H9 (cell line): ENCODE results near the gene CCNQ. TPM values are rescaled to one million over a fixed set of nuclear protein-coding genes. Genes with fewer than 3 reads are reported as not detected.

ENCODE experiments used
- DNase-seq: peaks from one replicate; pipeline ENCODE4 v3.0.0-alpha.2; 2017
- H2AFZ ChIP-seq: one replicate; pipeline ENCODE4 v1.6.1; 2013; ENCODE audit warnings: mild to moderate bottlenecking, low read length, control low read depth, moderate library complexity
- H2AK5ac ChIP-seq: 2 replicates; pipeline ENCODE4 v1.6.1; 2013; ENCODE audit warnings: low read length, control low read depth, mixed read lengths; ENCODE audit not compliant: insufficient read length
- H2BK120ac ChIP-seq: one replicate; pipeline ENCODE4 v1.6.1; 2013; ENCODE audit warnings: low read depth, mild to moderate bottlenecking, low read length, control low read depth, inconsistent platforms; ENCODE audit not compliant: poor library complexity, severe bottlenecking
- H2BK12ac ChIP-seq: 2 replicates; pipeline ENCODE4 v1.6.1; 2013; ENCODE audit warnings: low read length, control low read depth, mixed read lengths, low read depth; ENCODE audit not compliant: insufficient read length
- H2BK15ac ChIP-seq: 2 replicates; pipeline ENCODE4 v1.6.1; 2013; ENCODE audit warnings: low read depth, low read length, control low read depth
- H2BK20ac ChIP-seq: one replicate; pipeline ENCODE4 v1.6.1; 2013; ENCODE audit warnings: low read depth, mild to moderate bottlenecking, low read length, control low read depth, inconsistent platforms; ENCODE audit not compliant: poor library complexity, severe bottlenecking
- H2BK5ac ChIP-seq: 2 replicates; pipeline ENCODE4 v1.6.1; 2013; ENCODE audit warnings: low read length, control low read depth, mixed read lengths; ENCODE audit not compliant: insufficient read length
- H3K14ac ChIP-seq: 2 replicates; pipeline ENCODE4 v1.6.1; 2013; ENCODE audit warnings: low read length, control low read depth; ENCODE audit not compliant: insufficient read depth
- H3K18ac ChIP-seq: 2 replicates; pipeline ENCODE4 v1.6.1; 2013; ENCODE audit warnings: low read depth, mild to moderate bottlenecking, mixed read lengths, low read length, control low read depth; ENCODE audit not compliant: insufficient read length
- H3K23ac ChIP-seq: 2 replicates; pipeline ENCODE4 v1.6.1; 2013; ENCODE audit warnings: low read length, control low read depth, mixed read lengths, low read depth; ENCODE audit not compliant: insufficient read length
- H3K23me2 ChIP-seq: 2 replicates; pipeline ENCODE4 v1.6.1; 2013; ENCODE audit warnings: low read depth, mild to moderate bottlenecking, mixed read lengths, low read length, control low read depth; ENCODE audit not compliant: insufficient read length, poor library complexity, severe bottlenecking
- H3K27ac ChIP-seq: 2 replicates; pipeline ENCODE4 v1.5.1; 2013; ENCODE audit warnings: low read length, control low read depth, mixed read lengths, low read depth; ENCODE audit not compliant: insufficient read length
- H3K27me3 ChIP-seq: 2 replicates; pipeline ENCODE4 v1.6.1; 2013; ENCODE audit warnings: low read length, control low read depth, inconsistent platforms; ENCODE audit not compliant: insufficient read depth
- H3K4ac ChIP-seq: 2 replicates; pipeline ENCODE4 v1.6.1; 2013; ENCODE audit warnings: low read depth, mild to moderate bottlenecking, control low read depth, inconsistent platforms, low read length, moderate library complexity
- H3K4me1 ChIP-seq: 2 replicates; pipeline ENCODE4 v1.6.1; 2013; ENCODE audit warnings: low read length, control low read depth, inconsistent platforms; ENCODE audit not compliant: insufficient read depth
- H3K4me2 ChIP-seq: 2 replicates; pipeline ENCODE4 v1.6.1; 2013; ENCODE audit warnings: low read length, control low read depth, mixed read lengths; ENCODE audit not compliant: insufficient read length, insufficient read depth
- H3K56ac ChIP-seq: 2 replicates; pipeline ENCODE4 v1.6.1; 2013; ENCODE audit warnings: low read depth, mild to moderate bottlenecking, mixed read lengths, low read length, control low read depth; ENCODE audit not compliant: insufficient read length
- H3K79me1 ChIP-seq: 2 replicates; pipeline ENCODE4 v1.6.1; 2013; ENCODE audit warnings: low read depth, mild to moderate bottlenecking, moderate library complexity, low read length, control low read depth, inconsistent platforms; ENCODE audit not compliant: insufficient read depth, poor library complexity, severe bottlenecking
- H3K79me2 ChIP-seq: 2 replicates; pipeline ENCODE4 v1.6.1; 2013; ENCODE audit warnings: low read length, control low read depth, inconsistent platforms; ENCODE audit not compliant: insufficient read depth
- H3K9ac ChIP-seq: 2 replicates; pipeline ENCODE4 v1.6.1; 2013; ENCODE audit warnings: low read length, control low read depth, mixed read lengths; ENCODE audit not compliant: insufficient read length; ENCODE audit errors: extremely low read depth
- H3K9me3 ChIP-seq: one replicate; pipeline ENCODE4 v1.6.1; 2013; ENCODE audit warnings: low read depth, low read length, inconsistent platforms; ENCODE audit not compliant: control insufficient read depth
- H3T11ph ChIP-seq: one replicate; pipeline ENCODE4 v1.6.1; 2013; ENCODE audit warnings: mild to moderate bottlenecking, low read length, control low read depth, inconsistent platforms
- H4K20me1 ChIP-seq: one replicate; pipeline ENCODE4 v1.6.1; 2013; ENCODE audit not compliant: control insufficient read depth, insufficient read length, insufficient read depth
- H4K5ac ChIP-seq: 2 replicates; pipeline ENCODE4 v1.6.1; 2013; ENCODE audit warnings: low read depth, mild to moderate bottlenecking, mixed read lengths, low read length, control low read depth; ENCODE audit not compliant: insufficient read length
- H4K8ac ChIP-seq: replicated peaks from 2 replicates; pipeline ENCODE4 v1.6.1; 2013; ENCODE audit warnings: low read length, control low read depth, mixed read lengths, low read depth; ENCODE audit not compliant: insufficient read length
- H4K91ac ChIP-seq: 2 replicates; pipeline ENCODE4 v1.6.1; 2013; ENCODE audit warnings: low read depth, mild to moderate bottlenecking, moderate library complexity, mixed read lengths, low read length, control low read depth; ENCODE audit not compliant: insufficient read length
- H3K27ac Mint-ChIP-seq, 3 experiments: 2 replicates in 2 of 3; 3 replicates in 1 of 3; pipeline ENCODE4 v1.8.0; 2020 to 2021; ENCODE audit warnings: mixed read lengths in 3 of 3, mild to moderate bottlenecking in 1 of 3, moderate library complexity in 1 of 3
- H3K27me3 Mint-ChIP-seq: 2 replicates; pipeline ENCODE4 v1.8.0; 2021; ENCODE audit warnings: low read depth, mild to moderate bottlenecking, moderate library complexity, mixed read lengths
- H3K36me3 Mint-ChIP-seq, 3 experiments: 2 replicates in 2 of 3; 3 replicates in 1 of 3; pipeline ENCODE4 v1.8.0; 2020 to 2021; ENCODE audit warnings: low read depth in 3 of 3, mixed read lengths in 3 of 3; ENCODE audit not compliant: insufficient read depth in 1 of 3
- H3K4me1 Mint-ChIP-seq, 2 experiments: 2 replicates each; pipeline ENCODE4 v1.8.0; 2020; ENCODE audit warnings: mixed read lengths in 2 of 2
- H3K4me3 Mint-ChIP-seq, 2 experiments: 2 replicates in 1 of 2; 3 replicates in 1 of 2; pipeline ENCODE4 v1.8.0; 2020 to 2021; ENCODE audit warnings: mild to moderate bottlenecking in 2 of 2, mixed read lengths in 2 of 2, moderate library complexity in 1 of 2
- H3K9me3 Mint-ChIP-seq, 2 experiments: 2 replicates in 1 of 2; 3 replicates in 1 of 2; pipeline ENCODE4 v1.8.0; 2020; ENCODE audit warnings: mild to moderate bottlenecking in 2 of 2, mixed read lengths in 2 of 2, moderate library complexity in 1 of 2
- WGBS: extraction: QIAGEN DNeasy Blood & Tissue Kit; methylation state at CpG from one replicate; pipeline ENCODE4 v1.1.7; 2013; ENCODE audit warnings: missing lambda C conversion rate, low lambda C conversion rate, mixed read lengths; ENCODE audit not compliant: insufficient read length; ENCODE audit errors: extremely low coverage; 5-methylcytosine and 5-hydroxymethylcytosine counted together
- total RNA-seq: library from RNA; stranded (reverse); gene quantifications from 2 replicates; pipeline ENCODE4 v1.2.1, GENCODE V29; 2021
- TF ChIP-seq, protein P1 (sequence below): fragments of 200-600 bp; sonication (generic); conservative IDR thresholded peaks from 3 replicates; pipeline ENCODE4 v1.8.0; 2021; ENCODE audit warnings: antibody characterized with exemption, mild to moderate bottlenecking

The CCNQ gene
- total RNA-seq, 1 experiment from 2014 or later, result 18.4 TPM

DNA sequence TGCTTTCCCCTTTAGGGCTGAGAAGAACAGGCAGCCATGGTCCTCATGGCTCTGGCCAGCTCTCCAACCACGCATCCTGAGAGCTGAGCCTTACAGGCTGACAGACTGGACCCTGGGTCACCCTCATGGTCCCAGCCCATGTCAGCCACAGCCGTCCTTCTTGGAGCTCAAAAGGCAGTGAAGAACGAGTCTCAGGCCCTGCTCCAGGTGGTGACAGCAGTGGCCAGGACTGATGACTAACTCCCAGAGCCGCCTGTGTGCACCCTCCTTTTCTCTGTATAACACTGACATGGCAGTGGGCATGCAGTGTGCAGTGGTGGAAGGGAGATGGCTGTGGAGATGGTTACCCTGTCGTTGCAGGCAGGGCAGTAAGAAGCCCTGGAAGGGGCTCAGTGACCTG is 37.8 kb upstream of the CCNQ start:
- H3K18ac ChIP-seq, result no peak overlapping the region
- no peak overlapping the region for H3K9ac ChIP-seq
- TF ChIP-seq, protein P1, sequence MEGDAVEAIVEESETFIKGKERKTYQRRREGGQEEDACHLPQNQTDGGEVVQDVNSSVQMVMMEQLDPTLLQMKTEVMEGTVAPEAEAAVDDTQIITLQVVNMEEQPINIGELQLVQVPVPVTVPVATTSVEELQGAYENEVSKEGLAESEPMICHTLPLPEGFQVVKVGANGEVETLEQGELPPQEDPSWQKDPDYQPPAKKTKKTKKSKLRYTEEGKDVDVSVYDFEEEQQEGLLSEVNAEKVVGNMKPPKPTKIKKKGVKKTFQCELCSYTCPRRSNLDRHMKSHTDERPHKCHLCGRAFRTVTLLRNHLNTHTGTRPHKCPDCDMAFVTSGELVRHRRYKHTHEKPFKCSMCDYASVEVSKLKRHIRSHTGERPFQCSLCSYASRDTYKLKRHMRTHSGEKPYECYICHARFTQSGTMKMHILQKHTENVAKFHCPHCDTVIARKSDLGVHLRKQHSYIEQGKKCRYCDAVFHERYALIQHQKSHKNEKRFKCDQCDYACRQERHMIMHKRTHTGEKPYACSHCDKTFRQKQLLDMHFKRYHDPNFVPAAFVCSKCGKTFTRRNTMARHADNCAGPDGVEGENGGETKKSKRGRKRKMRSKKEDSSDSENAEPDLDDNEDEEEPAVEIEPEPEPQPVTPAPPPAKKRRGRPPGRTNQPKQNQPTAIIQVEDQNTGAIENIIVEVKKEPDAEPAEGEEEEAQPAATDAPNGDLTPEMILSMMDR, result no peak
- H2BK5ac ChIP-seq, result no peak overlapping the region
- DNase-seq, result no peak
- no peak overlapping the region for H3T11ph ChIP-seq
- H3K4me1 ChIP-seq, result no peaks in the 10 kb centered on the region
- H3K27ac ChIP-seq, result no peak overlapping the region
- Mint-ChIP-seq H3K4me1 (peaks cover 4 to 6% of the 10 kb centered on the region in 2 experiments; a peak in 3 of 4 replicates), H3K27ac (no peak overlapping the region), H3K27me3 (peaks cover 33% of the 10 kb centered on the region), H3K9me3 (peaks cover 47 to 81% of the 10 kb centered on the region in 2 experiments), H3K36me3 (peaks cover 0 to 11% (median 2%) of the 10 kb centered on the region in 3 experiments; a peak in 4 of 7 replicates), H3K4me3 (no peak overlapping the region)
- H2BK120ac ChIP-seq, result no peak overlapping the region
- H3K9me3 ChIP-seq, result peaks cover 36% of the 10 kb centered on the region
- H3K4ac ChIP-seq, result no peak overlapping the region
- no peak overlapping the region for H3K23ac ChIP-seq
- no peak overlapping the region for H3K4me2 ChIP-seq
- H4K8ac ChIP-seq, result no peak overlapping the region
- H2BK12ac ChIP-seq, result no peak overlapping the region
- H3K14ac ChIP-seq, result no peak overlapping the region
- WGBS, result no CpG with 5 or more reads among the region's 5 CpGs
- H3K79me2 ChIP-seq, result no peaks in the 10 kb centered on the region
- H3K23me2 ChIP-seq, result no peaks in the 10 kb centered on the region
- H4K91ac ChIP-seq, result no peak overlapping the region
- no peak overlapping the region for H4K5ac ChIP-seq
- H2BK20ac ChIP-seq, result no peak overlapping the region
- H2BK15ac ChIP-seq, result no peak overlapping the region
- H3K56ac ChIP-seq, result no peak overlapping the region
- H2AK5ac ChIP-seq, result no peak overlapping the region
- no peak overlapping the region for H2AFZ ChIP-seq
- peaks cover 3% of the 10 kb centered on the region; the same call in 1 of the 2 replicates for H3K27me3 ChIP-seq
- H3K79me1 ChIP-seq, result no peaks in the 10 kb centered on the region
- H4K20me1 ChIP-seq, result peaks cover 2% of the 10 kb centered on the region
